OCI-LY3 (cell line): Measurements from ENCODE around the gene ARL2BP.

Experiments
- EZH2phosphoT487 ChIP-seq: fragments of 200-600 bp; shearing (Covaris generic); IDR thresholded peaks from 2 replicates; pipeline ENCODE4 v1.6.1; 2018; ENCODE audit warnings: antibody characterized with exemption, mixed run types, low read depth
- TF ChIP-seq, protein P1 (sequence below): fragments of 200-600, 300-600 bp; sonication (generic); IDR thresholded peaks from 2 replicates; pipeline ENCODE4 v1.5.1; 2014; ENCODE audit warnings: antibody characterized with exemption, low read length, low read depth

DNA sequence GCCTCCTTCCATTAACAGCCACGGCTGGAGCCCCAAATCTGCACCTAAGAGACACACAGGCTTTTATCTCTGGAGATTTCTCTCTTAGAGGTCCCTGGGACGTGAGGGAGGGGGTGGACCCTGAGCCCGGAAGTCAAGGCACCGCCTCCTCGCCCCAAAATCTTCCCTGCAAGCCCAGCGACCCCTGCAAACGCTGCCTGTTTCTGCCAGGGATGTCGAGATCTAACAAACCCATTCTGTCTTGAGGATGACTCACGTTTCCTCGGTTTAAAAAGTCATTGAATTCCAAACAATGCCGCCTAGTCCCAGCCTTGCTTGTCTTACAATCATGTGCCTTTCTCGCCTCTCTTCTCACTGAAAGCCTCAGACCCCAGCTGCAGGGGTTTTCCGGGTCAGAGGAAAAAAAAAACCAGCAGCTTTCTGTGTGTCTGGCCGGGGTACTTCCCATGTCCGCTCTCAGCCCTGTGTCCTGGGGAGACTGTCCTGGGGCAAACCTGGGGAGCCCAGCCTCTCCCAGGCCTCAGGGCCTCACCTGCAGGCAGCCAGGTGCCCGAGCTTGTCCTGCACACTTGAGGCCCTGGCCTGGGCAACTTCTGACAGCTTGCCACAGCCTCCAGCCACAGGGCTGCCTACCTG, 15.4 kb downstream of the ARL2BP start:
- TF ChIP-seq, protein P1, sequence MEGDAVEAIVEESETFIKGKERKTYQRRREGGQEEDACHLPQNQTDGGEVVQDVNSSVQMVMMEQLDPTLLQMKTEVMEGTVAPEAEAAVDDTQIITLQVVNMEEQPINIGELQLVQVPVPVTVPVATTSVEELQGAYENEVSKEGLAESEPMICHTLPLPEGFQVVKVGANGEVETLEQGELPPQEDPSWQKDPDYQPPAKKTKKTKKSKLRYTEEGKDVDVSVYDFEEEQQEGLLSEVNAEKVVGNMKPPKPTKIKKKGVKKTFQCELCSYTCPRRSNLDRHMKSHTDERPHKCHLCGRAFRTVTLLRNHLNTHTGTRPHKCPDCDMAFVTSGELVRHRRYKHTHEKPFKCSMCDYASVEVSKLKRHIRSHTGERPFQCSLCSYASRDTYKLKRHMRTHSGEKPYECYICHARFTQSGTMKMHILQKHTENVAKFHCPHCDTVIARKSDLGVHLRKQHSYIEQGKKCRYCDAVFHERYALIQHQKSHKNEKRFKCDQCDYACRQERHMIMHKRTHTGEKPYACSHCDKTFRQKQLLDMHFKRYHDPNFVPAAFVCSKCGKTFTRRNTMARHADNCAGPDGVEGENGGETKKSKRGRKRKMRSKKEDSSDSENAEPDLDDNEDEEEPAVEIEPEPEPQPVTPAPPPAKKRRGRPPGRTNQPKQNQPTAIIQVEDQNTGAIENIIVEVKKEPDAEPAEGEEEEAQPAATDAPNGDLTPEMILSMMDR = no peak
- no peak for TF ChIP-seq EZH2phosphoT487
